ENCODE results near the gene BAIAP2L2. TPM values are rescaled to one million over a fixed set of nuclear protein-coding genes. Genes with fewer than 3 reads are reported as not detected.

BAIAP2L2 gene
- total and polyA plus RNA-seq, 2 of the 4 experiments (the other 2 are of a cell fraction): 0.18 to 0.46 TPM

GRCh38 chr22:38132794-38133193 lies 22.3 kb upstream of the BAIAP2L2 start:
- Histone ChIP-seq H3K4me2 (ENCODE audit: low read depth, low read length) (no peak overlapping the region), H3K23ac (ENCODE audit: low read depth, low read length) (no peak overlapping the region), H3K14ac (replicated peaks; ENCODE audit: low read depth, low read length) (no peak overlapping the region), H3K4ac (ENCODE audit: low read depth, low read length) (no peak overlapping the region), H2BK120ac (ENCODE audit: low read depth, low read length) (no peak overlapping the region), H3K4me1 (ENCODE audit: control insufficient read depth, insufficient read depth, low read length) (peaks cover 2% of the 10 kb centered on the region), H4K8ac (ENCODE audit: low read depth in 2 of 2, low read length in 2 of 2) (no peak overlapping the region), H3K56ac (ENCODE audit: extremely low read depth, insufficient read depth, low read length) (no peak overlapping the region), H3K4me3 (ENCODE audit: insufficient read depth, low read depth, low read length) (no peak overlapping the region), H2AK9ac (replicated peaks; ENCODE audit: low read depth, low read length, poor library complexity) (no peak overlapping the region), H2BK20ac (ENCODE audit: low read depth, low read length) (no peak overlapping the region), H3K18ac (ENCODE audit: low read depth, low read length) (no peak overlapping the region), H3K9me3 (ENCODE audit: control insufficient read depth, insufficient read depth, low read length) (no peaks in the 10 kb centered on the region), H3K27ac (ENCODE audit: insufficient read depth, low read length) (no peak overlapping the region), H4K91ac (ENCODE audit: insufficient read depth, low read depth, low read length) (no peak overlapping the region), H2BK15ac (ENCODE audit: low read depth, low read length) (no peak overlapping the region), H3K36me3 (ENCODE audit: control insufficient read depth, insufficient read depth, low read length) (no peaks in the 10 kb centered on the region), H3K9ac (ENCODE audit: low read depth, low read length) (no peak overlapping the region), H2AFZ (replicated peaks; ENCODE audit: low read length, poor library complexity) (no peak overlapping the region), H4K20me1 (ENCODE audit: insufficient read depth, low read length) (no peaks in the 10 kb centered on the region), H3K79me1 (ENCODE audit: low read depth in 1 of 2, low read length in 2 of 2) (no peaks in the 10 kb centered on the region), H2AK5ac (ENCODE audit: low read depth, low read length) (no peak overlapping the region), H2BK5ac (ENCODE audit: low read depth, low read length, poor library complexity, severe bottlenecking) (no peak overlapping the region), H4K5ac (ENCODE audit: low read depth, low read length) (no peak overlapping the region), H3K27me3 (ENCODE audit: control insufficient read depth, insufficient read depth, low read length) (no peaks in the 10 kb centered on the region), H3K9me1 (ENCODE audit: insufficient read depth, low read length) (peaks cover 2% of the 10 kb centered on the region; the same call in 1 of the 2 replicates)
- intact Hi-C loops (cut with micrococcal nuclease): no loop called here
- in situ Hi-C loops (cut with MboI; ENCODE audit: low sequenced_read_pairs): no loop called here
- no peak for ATAC-seq (ENCODE audit: low read depth)
- dilution Hi-C loops (cut with HindIII; ENCODE audit: low sequenced_read_pairs, unreplicated experiment): no loop called here
- CTCF ChIA-PET: no interaction called here
- no peak for TF ChIP-seq MXI1 (IDR thresholded peaks at IDR 0.05; ENCODE audit: borderline replicate concordance, low read depth, low read length)
- no peak for TF ChIP-seq NFE2L2 (IDR thresholded peaks at IDR 0.05; ENCODE audit: low read depth, low read length)
- TF ChIP-seq FOS (IDR thresholded peaks at IDR 0.05; ENCODE audit: low read depth, low read length): no peak
- TF ChIP-seq USF2 (IDR thresholded peaks at IDR 0.05; ENCODE audit: low read depth, low read length): no peak
- no peak for TF ChIP-seq CEBPB (IDR thresholded peaks at IDR 0.05; ENCODE audit: low read depth, low read length)
- TF ChIP-seq MAZ (IDR thresholded peaks at IDR 0.05; ENCODE audit: borderline replicate concordance, low read depth, low read length): no peak
- no peak for DNase-seq
- 90% methylated on average over 22 of the region's 28 CpGs; no CpG with 5 or more reads in 1 of the 2 experiments for WGBS, 2 experiments (ENCODE audit: extremely low coverage in 2 of 2, insufficient read length in 1 of 2)
- no TSS peak for BruUV-seq (replicated peaks)
- POLR2A ChIA-PET (ENCODE audit: unreplicated experiment): no interaction called here

Data from IMR-90 (cell line).